Measurements from ENCODE around the gene DLX4.
A peak's percentile ranks its signal among the peaks of the same experiment; 100 is the strongest.

The DLX4 gene

DNA sequence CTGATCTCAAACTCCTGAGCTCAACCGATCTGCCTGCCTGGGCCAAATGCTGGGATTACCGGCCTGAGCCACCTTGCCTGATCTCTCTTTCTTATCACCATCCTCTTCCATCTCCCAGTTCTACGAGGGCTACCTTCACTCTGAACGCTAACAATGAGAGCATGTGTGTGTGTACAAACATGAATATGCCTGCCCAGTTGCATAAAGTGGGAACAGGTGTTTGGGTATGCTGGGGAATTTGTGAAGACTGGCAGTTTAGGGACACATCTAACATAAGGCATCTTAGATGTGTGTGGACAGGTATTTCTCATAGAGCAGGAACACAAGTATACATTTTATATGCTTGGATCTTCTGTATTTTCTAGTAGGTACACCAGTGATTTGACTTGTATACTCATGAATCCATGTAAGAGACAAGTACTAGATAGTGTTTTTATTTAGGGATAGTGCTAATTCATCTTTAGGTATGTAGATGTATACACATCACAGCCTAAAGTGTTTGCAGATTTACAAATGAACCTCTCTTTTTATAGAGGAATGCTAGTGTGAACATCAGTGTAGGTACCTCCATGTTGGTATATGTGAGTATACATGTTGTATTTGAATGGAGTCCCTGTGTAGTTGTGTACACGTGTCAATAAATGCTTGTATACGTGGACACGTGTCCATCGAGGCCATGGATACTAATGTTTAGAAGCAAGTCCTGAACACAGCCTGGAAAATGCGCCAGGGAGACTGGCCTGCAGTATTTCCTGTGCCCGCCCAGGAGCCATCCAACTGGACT lies 1.2 kb upstream of the DLX4 start:
- DNase-seq (ENCODE audit: low spot score): no peak
- Histone ChIP-seq H3K4me3 (peak overlapping the region; percentile 71), H3K27ac (no peak overlapping the region)
- TF ChIP-seq, protein P1, sequence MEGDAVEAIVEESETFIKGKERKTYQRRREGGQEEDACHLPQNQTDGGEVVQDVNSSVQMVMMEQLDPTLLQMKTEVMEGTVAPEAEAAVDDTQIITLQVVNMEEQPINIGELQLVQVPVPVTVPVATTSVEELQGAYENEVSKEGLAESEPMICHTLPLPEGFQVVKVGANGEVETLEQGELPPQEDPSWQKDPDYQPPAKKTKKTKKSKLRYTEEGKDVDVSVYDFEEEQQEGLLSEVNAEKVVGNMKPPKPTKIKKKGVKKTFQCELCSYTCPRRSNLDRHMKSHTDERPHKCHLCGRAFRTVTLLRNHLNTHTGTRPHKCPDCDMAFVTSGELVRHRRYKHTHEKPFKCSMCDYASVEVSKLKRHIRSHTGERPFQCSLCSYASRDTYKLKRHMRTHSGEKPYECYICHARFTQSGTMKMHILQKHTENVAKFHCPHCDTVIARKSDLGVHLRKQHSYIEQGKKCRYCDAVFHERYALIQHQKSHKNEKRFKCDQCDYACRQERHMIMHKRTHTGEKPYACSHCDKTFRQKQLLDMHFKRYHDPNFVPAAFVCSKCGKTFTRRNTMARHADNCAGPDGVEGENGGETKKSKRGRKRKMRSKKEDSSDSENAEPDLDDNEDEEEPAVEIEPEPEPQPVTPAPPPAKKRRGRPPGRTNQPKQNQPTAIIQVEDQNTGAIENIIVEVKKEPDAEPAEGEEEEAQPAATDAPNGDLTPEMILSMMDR (IDR thresholded peaks at IDR 0.05): no peak

DNA sequence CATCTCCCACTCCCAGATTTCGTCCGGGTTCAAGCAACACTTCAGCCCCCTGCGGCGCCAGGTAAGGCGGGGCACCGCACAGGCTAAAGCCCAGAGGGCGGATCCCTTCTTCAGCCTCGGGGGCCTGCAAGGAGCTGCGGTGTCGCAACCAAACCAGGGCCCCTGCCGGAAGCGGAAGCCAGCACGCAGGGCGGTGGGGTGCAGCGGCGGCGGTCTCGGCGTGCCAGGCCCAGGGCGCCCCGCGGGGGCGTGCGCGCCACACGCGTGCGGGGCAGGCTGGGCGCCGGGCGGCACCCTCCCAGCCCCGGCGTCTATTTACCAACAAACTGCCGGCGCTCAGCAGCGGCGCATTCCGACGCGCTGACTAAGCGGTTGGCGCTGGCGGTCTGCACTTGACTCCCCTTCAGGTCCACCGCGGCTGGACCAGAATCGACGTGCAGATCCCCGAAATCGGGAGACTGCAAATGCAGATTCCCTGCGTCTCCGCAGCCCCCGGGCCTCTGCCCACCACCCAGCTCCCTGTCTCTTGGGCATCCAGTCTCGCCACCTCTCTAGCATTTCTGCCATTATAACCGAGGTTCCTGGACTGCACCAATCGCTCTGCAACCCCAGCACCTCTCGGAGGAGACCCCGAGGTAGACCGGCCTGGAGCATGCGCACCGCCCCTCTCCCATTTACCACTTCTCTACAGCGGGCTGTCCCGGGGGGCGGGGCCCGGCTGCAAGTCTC lies 421 bp upstream of the DLX4 start:
- H3K27ac ChIP-seq: no peak overlapping the region
- TF ChIP-seq, protein P1 (IDR thresholded peaks at IDR 0.05): no peak
- peak overlapping the region; percentile 71 for H3K4me3 ChIP-seq
- no peak for DNase-seq (ENCODE audit: low spot score)

DNA sequence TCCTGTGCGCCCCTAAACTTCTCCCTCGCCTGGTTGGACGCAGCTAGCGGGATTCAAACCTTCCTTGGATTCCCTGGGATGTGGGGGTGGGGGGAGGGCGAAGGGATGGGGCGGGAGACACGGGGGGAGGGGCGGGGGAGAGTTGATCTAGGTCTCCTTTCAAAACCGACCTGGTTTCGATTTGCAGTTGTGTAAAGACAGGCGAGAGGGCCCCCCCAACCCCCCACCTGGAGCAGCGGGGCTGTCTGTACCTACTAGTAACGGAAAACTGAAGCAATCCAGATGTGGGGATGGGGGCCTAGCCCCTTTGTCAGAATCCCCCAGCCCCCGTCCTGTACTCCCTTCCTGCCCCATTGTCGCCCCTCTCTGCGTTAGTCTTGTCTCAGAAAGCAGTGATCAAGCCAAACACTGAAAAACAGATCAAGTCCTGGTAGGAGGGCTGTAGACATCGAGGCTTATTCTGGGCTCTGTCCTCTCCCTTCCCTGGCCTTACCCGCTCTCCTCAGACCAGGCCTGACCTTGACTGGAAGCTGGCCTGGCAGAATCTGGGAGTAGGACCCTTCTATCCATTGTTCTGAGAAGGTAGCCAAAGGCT lies 902 bp downstream of the DLX4 start:
- peak overlapping the region; percentile 71 for H3K4me3 ChIP-seq
- DNase-seq (ENCODE audit: low spot score): no peak
- no peak overlapping the region for H3K27ac ChIP-seq
- TF ChIP-seq, protein P1 (IDR thresholded peaks at IDR 0.05): no peak

DNA sequence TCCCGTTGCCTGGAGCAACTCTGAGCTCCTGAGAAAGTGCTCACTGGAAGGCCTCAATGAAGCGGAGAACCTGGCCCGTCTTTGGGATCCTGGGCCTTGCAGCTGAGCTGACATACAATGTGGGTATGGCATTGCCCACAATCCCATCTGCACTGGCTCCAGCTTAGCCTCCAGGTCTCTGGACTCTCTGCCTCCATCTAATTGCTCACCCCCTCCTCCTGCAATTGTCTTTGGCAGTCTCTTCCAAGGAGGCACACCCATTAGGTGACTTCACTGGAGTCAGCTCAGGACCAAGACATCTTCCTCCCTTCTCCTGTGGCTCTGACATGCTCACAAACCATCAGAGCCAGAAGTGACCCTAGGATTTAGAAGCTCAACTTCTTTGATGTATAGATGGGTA lies 1.5 kb downstream of the DLX4 start:
- DNase-seq (ENCODE audit: low spot score): no peak
- Histone ChIP-seq H3K4me3 (no peak overlapping the region), H3K27ac (no peak overlapping the region)
- TF ChIP-seq, protein P1 (IDR thresholded peaks at IDR 0.05): no peak

DNA sequence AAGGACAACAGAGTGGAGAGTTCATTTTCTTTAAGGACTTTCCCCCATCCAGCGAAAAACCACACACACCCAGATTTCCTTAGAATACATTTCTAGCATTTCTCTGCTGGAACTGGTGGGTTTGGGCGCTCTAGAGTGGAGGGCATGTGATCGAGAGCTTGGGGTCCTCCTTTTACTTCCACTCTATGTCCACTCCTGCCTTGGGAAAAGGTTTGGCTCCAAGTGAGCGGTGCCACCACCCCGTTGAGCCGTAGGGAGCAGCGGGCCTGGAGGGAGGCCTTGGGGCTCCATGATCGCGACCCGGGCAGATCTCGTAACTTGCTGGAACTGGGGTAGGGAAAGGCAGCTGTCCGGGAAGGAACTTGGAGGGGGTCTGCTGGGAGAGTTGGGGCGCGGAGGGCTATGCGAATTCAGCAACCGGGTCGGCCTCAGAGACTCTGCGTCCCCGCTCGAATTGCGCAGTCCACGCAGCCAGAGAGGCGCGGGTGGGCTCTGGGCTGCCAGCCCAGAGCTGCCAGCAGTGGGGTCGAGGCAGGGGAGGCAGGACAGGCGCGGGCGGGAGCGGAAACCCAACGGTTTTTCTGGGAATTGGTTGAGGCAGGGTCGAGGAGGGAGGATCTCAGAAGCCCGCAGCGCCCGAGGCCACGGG lies 2.3 kb downstream of the DLX4 start:
- Histone ChIP-seq H3K4me3 (peak overlapping the region; percentile 52), H3K27ac (no peak overlapping the region)
- DNase-seq (ENCODE audit: low spot score): no peak
- TF ChIP-seq, protein P1 (IDR thresholded peaks at IDR 0.05): no peak

DNA sequence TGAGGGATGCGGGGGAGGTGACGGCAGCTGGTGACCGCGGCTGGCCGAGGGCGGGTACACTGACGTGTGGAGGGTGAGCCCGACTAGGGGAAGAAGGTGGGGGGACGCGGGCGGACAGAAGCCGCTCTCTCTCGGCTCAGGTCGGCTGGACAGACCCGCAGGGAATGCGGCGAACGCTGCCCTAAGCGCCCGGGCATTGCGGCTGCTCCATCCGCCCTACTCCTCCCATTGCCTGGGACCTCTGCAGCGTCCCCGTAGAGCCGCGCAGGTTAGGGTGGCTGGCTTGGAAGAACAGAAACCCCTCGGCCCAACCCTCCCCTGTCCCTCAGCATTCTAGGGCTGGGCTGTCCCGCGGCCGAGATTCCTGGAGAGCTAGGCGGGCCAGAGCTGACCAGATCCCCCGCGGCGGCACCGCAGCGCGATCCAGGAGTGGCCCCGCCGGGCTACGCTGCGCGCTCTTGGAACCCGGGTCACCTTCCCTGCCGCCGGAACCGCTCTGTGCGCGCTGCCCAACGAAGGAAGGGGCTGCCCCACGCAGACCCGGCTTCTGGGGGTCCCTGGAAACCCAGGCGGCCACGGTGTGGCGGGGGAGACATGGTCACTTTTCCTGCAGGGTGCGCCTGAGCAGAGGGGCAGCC lies 3.0 kb downstream of the DLX4 start:
- Histone ChIP-seq H3K27ac (no peak overlapping the region), H3K4me3 (peak overlapping the region; percentile 52)
- no peak for DNase-seq (ENCODE audit: low spot score)
- TF ChIP-seq, protein P1 (IDR thresholded peaks at IDR 0.05): no peak

All from coronary artery (tissue), 2 donors.